Bladder microvascular endothelial cell (primary cell): ENCODE results near the gene NEO1. TPM values are rescaled to one million over a fixed set of nuclear protein-coding genes. Genes with fewer than 3 reads are reported as not detected.

ENCODE experiments used
- total RNA-seq: library from RNA; depleted of rRNA; stranded (reverse); fragments of >200 nt; gene quantifications from 2 replicates; pipeline ENCODE4 v1.2.3, GENCODE V29; 2014

NEO1 gene, protein sequence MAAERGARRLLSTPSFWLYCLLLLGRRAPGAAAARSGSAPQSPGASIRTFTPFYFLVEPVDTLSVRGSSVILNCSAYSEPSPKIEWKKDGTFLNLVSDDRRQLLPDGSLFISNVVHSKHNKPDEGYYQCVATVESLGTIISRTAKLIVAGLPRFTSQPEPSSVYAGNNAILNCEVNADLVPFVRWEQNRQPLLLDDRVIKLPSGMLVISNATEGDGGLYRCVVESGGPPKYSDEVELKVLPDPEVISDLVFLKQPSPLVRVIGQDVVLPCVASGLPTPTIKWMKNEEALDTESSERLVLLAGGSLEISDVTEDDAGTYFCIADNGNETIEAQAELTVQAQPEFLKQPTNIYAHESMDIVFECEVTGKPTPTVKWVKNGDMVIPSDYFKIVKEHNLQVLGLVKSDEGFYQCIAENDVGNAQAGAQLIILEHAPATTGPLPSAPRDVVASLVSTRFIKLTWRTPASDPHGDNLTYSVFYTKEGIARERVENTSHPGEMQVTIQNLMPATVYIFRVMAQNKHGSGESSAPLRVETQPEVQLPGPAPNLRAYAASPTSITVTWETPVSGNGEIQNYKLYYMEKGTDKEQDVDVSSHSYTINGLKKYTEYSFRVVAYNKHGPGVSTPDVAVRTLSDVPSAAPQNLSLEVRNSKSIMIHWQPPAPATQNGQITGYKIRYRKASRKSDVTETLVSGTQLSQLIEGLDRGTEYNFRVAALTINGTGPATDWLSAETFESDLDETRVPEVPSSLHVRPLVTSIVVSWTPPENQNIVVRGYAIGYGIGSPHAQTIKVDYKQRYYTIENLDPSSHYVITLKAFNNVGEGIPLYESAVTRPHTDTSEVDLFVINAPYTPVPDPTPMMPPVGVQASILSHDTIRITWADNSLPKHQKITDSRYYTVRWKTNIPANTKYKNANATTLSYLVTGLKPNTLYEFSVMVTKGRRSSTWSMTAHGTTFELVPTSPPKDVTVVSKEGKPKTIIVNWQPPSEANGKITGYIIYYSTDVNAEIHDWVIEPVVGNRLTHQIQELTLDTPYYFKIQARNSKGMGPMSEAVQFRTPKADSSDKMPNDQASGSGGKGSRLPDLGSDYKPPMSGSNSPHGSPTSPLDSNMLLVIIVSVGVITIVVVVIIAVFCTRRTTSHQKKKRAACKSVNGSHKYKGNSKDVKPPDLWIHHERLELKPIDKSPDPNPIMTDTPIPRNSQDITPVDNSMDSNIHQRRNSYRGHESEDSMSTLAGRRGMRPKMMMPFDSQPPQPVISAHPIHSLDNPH (N-terminal part only)
- 0.49 and 6.9 TPM in 2 replicates for total RNA-seq

DNA sequence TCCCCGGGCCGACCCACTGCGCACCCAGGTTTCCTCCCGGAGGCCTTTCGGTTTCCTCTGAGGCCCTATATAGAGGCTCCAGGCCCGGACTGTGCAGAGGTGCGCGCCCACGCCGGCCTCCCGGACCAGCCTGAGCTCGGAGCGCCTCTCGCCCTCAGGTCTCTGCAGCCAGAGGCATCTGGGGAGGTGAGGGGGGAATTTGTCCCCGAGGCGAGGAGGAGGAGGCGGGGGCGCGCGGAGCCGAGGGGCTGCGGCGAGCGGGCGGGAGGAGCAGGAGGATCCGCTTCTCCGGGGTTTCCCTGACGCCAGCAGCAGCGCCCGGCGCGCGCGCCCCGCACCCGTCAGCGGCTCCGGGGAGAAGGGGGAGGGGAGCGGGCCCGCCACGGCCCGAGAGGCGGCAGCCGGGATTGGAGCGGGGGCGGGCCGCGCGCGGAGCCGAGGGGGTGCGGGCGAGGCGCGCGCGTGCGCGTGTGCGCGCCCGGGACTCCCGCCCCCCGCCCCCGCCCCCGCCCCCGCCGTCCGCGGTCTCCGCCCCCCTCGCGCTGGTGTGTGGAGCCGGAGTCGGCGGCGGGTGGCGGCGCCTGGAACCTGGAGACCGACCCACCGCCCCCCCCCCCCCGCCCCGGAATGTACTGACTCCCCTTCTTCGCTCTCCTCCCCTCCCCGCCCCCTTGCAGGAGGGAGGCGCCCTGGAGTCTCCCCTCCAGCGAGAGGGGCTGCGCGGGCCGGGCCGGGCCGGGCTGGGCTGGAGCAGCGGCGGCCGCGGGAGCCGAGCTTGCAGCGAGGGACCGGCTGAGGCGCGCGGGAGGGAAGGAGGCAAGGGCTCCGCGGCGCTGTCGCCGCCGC lies at the start of gene NEO1:
TSS of gene NEO1 (plus strand) at position 657 of the 846 bp plus-strand sequence. CDS start 213 bp downstream, outside the sequence.

